GM12874 (cell line): ENCODE results near the gene PIGH.

Source experiments
- CTCF ChIP-seq: IDR thresholded peaks from 2 replicates; pipeline ENCODE4 v1.5.1; 2011; ENCODE audit warnings: low read depth, mild to moderate bottlenecking, control low read depth, low read length, moderate library complexity; ENCODE audit not compliant: insufficient read depth

The PIGH gene

GRCh38 chr14:67554341-67554740 lies 45.7 kb downstream of the PIGH start:
- TF ChIP-seq CTCF = no peak

GRCh38 chr14:67553547-67553946 lies 46.5 kb downstream of the PIGH start:
- no peak for TF ChIP-seq CTCF

GRCh38 chr14:67551940-67552339 lies 48.1 kb downstream of the PIGH start:
- no peak for TF ChIP-seq CTCF

- no peak for TF ChIP-seq CTCF
Measured at GRCh38 chr14:67551123-67551522, 48.9 kb downstream of the PIGH start.

- TF ChIP-seq CTCF = no peak
Measured at GRCh38 chr14:67549734-67550133, 50.3 kb downstream of the PIGH start.

- no peak for TF ChIP-seq CTCF
Measured at GRCh38 chr14:67547224-67547780, 52.8 kb downstream of the PIGH start.

- TF ChIP-seq CTCF = no peak
Measured at GRCh38 chr14:67544590-67544989, 55.5 kb downstream of the PIGH start.
